ENCODE results near the gene TRAIP.

DNA sequence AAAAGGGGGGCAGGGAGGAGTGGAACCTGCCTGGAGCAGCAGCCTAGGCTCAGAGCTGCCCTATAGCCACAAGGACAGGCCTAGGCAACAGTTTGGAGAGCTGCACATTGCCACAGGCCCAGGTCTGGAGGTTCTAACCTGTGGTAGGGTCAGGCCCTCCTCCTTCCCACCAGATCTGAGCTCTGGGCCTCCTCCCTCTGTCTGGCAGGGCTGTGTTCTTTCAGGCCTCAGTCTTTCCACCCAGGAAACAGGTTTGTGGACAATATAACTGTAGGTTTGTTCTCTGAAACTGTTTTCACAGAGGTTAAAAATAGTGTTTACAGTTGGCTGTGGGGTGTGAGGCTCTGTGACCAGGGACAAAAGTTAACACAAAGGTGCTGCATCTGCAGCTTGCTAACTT, 22.3 kb upstream of the TRAIP start:
- TF ChIP-seq, protein P1, sequence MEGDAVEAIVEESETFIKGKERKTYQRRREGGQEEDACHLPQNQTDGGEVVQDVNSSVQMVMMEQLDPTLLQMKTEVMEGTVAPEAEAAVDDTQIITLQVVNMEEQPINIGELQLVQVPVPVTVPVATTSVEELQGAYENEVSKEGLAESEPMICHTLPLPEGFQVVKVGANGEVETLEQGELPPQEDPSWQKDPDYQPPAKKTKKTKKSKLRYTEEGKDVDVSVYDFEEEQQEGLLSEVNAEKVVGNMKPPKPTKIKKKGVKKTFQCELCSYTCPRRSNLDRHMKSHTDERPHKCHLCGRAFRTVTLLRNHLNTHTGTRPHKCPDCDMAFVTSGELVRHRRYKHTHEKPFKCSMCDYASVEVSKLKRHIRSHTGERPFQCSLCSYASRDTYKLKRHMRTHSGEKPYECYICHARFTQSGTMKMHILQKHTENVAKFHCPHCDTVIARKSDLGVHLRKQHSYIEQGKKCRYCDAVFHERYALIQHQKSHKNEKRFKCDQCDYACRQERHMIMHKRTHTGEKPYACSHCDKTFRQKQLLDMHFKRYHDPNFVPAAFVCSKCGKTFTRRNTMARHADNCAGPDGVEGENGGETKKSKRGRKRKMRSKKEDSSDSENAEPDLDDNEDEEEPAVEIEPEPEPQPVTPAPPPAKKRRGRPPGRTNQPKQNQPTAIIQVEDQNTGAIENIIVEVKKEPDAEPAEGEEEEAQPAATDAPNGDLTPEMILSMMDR (conservative IDR thresholded peaks at IDR 0.05; ENCODE audit: low read length), result no peak
- TF ChIP-seq EZH2phosphoT487 (IDR thresholded peaks at IDR 0.05; ENCODE audit: borderline replicate concordance), result no peak
